DMS79 treated with DMSO at 0.1 percent for 48 hours (cell line): ENCODE measurements around the gene SCUBE1.
"Not testable (repeated sequence)": the region's sequence is repeated elsewhere in the genome, so short reads cannot be mapped to it uniquely, and the experiment has no call there.

Experiments
- DNase-seq: peaks from one replicate; lab custom pipeline; 2025; lab: John Stamatoyannopoulos, UW

Gene SCUBE1

DNA sequence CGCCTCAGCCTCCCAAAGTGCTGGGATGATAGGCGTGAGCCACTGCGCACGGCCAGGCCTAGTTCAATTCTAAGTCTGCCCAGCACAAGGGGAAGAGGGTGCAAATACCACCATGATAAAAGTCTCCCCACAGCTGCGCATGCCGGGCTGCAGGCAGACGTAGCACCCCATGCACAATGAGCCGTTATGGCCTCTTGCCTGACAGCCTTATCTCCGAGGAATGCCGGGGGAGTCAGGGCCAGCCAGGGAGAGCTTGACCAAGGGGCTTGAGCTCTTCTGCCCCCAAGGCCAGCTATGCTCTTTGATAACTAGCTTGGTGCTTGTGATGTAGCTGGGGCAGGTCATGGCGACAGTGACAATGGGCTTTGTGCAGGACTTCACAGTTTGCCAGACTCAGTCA is 13.7 kb upstream of the SCUBE1 start:
- DNase-seq: no peak

DNA sequence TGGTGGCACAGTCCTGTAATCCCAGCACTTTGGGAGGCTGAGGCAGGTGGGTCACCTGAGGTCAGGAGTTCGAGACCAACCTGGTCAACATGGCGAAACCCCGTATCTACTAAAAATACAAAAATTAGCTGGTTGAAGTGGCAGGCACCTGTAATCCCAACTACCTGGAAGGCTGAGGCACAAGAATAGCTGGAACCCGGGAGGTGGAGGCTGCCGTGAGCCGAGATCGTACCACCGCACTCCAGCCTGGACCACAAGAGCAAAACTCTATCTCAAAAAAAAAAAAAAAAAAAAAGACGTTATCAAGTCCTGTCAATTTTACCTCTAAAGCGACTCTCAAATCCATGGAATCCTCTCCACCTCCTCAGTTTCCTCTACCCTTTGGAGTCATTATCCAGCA is 12.5 kb upstream of the SCUBE1 start:
- not testable (repeated sequence) for DNase-seq

DNA sequence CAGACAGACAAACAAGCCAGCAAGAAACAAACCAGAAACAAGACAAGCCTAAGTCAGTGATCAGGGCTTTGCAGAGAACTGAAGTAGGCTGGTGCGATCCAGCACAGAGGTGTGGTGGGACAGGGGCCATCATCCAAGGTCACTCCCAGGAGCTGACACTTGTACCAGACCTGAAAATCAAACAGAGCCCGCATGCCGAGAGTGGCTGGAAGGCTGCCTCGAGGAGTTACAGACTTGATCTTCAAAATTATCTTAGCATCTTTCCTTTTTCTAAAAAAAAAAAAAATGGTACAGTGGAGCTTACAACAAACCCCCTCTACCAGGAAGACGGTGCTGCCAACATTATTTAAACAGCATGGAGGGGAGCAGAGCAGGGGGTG is 8.8 kb upstream of the SCUBE1 start:
- no peak for DNase-seq

DNA sequence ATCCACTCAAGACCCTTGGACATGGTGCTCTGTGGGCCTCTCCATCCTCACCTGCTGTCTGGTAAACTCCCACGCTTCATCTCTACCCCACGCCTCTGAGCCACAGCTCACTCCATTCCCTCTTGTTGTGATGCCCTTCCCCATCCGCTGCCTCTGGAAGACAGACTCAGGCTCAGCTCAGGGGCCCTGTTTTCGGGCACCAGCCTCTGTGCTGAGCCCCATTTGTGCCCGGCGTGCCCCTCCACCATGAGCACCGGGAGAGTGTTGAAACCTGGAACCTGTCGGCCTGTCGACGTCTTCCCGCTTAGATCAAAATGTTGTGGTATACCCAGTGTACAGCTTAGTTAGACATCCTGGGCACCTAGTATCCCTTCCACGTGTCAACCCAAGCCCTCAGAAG is 6.5 kb upstream of the SCUBE1 start:
- no peak for DNase-seq

DNA sequence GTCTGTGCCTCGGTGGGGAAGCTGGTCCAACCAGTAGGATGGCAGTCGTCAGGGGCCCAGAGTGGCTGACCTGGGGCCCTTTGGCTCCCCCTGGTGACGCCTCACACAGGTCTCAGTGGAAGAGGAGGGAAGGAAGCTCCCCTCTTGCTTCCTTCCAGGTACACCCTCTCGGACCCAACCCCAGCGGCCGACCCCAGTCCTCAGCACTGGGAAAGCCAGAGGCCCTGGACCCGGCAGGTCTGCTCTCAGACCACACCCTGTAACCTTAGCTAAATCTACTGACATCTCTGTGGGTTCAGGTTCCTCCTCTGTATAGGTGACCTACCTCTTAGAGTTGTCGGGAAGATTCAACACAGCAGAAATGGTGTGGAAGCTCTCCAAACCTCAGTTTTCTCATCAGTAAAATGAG is 3.4 kb upstream of the SCUBE1 start:
- peak; percentile 5 for DNase-seq

DNA sequence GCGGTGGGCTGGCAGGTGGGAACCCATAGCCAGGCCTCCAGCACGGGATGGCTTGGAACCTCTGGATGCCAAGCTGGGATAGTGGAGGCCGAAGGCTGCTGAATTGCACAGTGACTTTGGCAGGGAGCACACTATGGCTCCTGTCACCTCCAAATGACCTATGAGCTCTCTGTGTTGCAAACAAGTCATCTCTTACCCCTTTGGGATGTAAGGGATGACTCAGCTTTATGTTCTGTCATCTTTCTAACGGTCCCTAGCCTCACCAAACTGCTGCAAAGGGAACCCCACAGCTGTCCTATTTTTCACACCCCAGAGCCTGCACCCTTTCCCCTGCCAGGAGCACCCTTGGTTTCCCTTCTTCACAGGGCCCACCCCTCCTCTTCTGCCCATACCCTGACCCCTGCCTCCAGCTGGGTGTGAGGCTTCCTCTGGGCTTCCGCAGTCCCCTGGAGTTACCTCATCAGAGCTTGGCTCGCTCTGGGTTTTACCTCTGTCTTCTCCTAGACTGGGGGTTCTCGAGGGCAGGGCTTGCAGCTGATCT is 2.7 kb upstream of the SCUBE1 start:
- DNase-seq: no peak

DNA sequence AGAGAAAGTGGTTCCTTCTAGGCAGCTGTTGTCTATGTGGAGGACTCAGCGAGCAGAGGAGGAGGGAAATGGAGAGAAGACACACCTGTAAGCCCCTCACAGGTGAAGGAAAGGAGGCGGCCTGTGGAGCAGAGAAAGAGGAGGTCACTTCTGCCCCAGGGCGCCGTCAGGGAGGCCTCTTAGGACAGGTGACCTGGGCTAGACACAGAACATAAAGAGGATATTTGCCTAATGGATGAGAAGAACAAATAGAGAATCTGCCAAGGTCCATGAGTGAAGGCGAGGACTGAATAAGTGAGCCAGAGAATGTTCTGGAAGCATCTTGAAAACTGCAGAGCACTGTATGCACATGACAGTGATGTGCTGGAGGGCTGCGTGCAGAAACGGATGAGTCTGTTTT is 2.2 kb upstream of the SCUBE1 start:
- DNase-seq: no peak

DNA sequence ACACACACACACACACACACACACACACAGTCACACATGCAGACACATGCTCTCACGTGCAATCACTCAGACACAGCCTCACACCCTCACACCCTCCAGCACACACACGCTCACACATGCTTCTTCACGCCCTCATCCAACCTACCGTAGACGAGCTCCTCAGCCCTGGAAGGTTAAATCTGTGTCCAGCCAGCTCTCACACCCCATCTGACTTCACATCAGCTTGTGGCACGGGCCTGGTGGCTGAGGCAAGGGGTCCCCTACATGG is 1.3 kb upstream of the SCUBE1 start:
- no peak for DNase-seq

DNA sequence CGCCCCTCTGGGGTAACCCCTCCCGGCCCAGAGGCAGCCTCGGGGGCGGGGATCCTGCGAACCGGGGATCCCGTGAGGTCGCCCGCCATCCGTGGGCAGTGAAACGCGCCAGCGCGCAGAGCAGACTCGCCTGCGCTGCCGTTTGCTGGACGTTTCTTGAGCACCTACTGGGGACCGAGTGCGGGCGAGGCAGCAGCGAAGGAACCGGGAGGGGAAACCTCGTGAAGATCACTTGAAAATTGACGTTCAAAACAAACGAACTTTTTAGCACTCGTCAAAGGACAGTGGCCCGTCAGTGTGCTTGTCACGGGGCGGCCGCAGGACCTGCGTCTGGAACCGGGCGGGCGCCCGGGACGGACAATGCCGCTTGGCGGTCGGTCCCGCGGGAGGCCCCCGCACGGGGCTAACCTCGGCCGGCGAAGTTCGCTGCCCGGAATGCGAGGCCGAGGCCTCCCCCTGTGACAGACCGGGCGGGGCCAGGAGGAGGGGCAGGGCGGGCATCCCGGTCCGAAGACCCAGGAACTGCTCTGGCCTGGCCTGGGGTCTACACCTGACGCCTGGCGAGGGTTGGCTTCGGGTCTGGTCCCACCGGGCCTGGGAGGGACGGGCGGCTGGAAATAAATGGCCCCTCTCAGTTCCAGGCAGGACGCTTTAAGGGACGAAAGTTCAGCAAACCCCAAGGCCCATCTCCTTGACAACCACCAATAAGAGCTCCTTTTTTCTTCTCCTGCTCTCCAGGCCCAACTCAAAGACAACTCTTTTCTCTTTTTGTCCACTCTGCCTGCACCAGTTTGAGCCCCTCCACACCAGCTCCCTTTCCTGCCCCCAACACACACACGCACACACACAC is 723 bp upstream of the SCUBE1 start:
- no peak for DNase-seq

DNA sequence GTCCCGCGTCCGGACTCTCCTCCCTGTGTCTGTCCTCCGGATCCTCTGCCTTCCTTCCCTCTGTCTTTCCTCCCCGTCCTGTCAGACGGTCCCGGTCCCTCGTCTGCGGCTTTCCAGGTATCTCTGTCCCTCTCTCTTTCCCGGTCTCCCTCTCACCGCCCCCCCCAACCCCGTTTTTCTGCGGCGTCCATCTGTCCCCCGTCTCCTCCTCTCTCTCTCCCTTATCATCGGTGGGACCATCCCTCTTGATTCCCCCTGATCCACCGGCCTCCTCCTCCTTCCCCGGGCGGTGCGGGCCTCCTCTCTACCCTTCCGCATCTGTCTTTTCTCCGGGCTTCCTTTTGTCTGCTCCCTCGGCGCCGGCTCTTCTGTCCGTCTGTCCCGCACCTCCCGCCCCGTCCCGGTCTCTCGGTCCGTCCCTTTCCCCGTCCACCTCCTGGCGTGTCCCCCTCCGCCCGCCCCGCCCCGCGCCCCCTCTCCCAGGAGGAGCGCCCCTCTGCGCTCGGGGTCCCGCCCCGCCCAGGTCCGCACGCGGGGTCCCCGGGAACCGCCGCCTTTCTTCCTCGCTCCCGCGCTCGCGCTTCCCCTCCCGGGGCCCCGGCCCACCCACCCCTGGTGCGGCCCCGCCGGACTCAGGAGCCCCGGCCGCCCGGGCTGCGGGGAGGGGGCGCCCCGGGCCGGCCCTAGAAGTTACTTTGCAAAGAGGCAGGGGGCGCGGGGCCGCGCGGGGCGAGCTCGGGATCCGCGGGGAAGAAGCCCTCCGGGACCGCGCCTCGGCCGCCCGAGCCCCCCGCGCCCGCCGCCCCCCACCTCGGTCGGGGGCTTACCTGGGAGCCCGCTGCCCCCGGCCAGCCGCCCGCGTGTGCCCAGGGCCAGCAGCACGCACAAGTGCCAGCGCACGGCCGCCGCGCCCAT is 568 bp downstream of the SCUBE1 start:
- DNase-seq: no peak

DNA sequence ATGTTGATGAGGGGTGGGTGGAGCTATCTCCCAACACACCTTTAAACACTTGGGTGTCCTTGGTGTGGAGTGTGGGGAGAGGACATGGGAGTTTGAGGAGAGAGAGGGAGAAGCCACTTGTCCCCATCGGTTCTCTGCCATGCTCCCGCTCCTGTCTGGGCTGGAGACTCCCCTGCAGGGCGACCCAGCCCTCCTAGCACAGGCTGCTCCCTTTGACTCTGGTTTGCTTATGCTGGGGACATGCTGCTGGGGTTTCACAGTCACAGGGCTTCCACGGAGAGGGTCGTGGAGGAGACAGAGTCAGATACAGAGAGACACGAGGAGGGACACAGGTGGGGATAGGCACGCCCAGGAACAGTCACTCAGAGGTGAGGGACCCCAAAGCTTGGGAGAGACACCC is 1.6 kb downstream of the SCUBE1 start:
- no peak for DNase-seq

DNA sequence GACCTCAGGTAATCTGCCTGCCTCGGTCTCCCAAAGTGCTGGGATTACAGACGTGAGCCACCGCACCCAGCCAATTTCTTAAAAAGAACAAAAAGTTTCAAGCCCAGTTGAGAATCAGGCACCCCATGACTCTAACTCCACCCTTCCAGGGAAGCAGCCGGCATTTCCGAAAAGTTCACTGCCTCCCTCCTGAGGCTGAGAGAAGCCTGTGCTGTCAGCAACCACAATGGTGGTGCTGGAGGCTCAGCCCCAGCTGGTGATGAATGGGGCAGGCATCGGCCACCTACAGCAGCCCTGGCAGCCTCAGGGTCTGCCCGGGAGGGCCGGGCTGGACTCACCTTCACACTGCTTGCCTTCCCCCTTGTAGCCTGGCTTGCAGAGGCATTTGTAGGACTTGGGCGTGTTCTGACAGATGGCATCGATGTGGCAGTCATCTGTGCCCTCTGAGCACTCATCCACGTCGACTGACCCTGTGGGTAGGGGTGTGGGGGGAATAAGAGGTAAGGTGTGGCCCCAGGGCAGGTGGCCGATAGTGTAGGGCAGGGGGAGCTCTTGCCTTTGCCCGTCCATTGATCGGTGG is 4.3 kb downstream of the SCUBE1 start:
- DNase-seq: no peak

DNA sequence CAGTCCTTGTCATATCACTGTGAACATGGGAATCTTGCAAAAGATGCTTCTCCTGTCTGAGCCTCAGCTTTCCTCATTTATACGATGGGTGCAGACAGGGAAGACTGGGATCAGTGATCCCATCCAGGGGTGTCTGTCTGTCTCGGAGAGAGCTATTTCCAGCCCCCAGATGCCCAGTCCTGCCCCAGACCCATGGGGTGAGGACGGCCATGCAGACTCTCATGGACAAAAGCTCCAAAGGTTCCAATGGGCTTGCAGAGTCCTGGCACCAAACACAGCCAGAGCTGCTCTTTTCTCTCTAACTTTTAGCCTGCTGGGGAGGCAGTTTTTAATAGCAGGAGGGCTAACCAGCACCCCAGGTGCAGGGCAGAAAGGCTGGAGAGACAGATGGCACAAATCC is 5.2 kb downstream of the SCUBE1 start:
- no peak for DNase-seq

DNA sequence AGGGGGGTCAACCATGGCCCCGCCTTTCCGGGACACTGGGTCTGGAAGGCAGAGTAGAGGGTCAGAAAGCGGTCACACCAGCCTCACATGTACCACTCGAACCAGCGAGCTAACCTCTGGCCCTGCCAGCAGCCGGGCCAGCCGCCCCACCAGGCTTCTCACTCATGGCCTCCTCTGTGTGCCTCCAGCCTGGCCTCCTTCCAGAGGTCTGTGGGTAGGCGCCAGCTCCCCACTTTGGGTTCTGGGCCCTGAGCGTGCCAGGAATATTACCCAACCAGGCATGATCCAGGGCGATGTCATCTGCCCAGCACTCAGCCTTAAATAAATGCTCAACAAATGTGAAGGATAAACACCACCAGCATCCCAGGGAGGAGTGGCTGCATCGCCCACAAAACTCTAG is 5.8 kb downstream of the SCUBE1 start:
- DNase-seq: no peak

DNA sequence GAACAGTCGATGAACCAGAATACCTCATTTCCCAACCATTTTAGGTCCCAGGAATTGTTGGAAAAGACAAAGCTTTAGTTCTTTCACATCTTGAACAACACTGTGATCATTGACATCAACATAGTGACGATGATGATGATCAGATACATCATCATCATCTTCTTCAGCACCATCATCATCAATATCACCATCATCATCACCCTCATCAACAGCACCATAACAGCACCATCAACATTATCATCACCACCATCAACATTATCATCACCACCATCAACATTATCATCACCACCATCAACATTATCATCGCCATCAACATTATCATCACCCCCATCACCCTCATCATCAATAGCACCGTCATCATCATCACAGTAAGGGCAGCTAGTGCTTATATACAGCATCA is 8.8 kb downstream of the SCUBE1 start:
- DNase-seq: no peak

DNA sequence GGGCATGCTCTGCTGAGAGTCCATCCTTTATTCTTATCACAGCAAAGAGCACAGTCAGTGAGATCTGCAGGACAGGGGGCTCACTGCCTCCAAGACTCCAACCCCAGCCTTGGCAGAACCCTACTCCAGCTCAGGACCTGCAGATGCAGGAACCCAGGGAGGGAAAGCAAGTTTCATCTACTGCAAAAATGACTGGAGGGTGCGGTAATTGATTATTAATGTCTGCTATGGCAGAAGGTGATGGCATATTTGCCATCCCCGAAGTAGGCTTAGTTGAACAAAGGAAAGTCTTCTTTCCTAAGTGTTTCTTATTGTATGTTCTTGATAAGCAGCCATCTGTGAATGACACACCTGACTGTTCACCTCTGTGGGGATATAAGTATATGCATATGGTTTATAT is 9.2 kb downstream of the SCUBE1 start:
- DNase-seq: no peak

DNA sequence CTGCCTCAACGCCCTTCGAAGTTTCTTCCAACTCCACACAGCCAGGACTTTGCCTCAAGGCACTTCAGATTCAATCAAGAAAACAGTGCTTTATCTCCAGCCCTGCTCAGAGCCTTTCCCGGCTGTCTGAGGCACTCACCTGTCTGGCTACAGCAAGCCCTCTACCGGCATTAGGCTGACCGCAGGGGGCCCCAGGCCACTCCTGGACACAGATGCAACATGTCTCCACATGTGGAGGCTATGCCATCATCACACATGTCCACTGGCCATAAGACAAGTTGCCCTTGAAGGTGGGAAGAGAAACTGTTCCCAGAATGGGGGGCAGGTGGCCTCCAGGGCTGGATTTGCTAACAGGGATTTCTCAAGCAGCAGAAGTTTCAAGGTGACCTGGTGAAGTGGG is 10.0 kb downstream of the SCUBE1 start:
- DNase-seq: no peak

DNA sequence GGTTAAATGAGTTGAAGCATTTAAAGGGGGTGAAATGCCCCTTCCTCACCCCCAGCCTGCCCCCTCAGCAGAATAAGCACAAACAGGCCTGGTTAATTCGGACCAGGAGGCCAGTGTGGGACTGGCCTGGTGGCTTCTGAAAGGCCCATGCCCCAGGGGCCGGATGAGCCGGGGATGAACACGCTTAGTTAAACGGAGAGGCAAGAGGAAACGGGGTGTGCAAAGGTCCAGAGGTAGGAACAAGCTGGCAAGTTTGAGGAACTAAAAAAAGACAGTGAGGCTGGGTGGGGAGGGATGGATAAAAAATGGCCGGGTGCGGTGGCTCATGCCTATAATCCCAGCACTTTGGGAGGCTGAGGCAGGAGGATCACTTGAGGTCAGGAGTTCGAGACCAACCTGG is 11.5 kb downstream of the SCUBE1 start:
- DNase-seq: no peak

DNA sequence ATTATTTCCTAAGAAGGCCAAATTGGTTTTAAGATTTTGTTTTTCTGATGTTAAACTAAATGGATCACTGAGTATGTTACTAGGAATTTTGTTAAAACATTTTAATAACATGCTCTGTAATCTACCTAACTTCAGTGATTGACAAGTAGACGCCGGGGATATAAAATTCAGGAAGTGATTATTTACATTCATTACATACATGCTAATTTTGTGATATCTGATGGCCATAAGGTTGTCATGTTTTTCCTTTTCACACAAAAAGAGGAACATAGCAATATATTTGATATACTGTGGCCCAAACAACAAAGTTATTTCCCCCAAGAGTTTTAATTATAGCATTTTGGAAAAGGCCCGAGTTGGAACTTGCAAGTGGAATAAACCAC is 12.1 kb downstream of the SCUBE1 start:
- no peak for DNase-seq

DNA sequence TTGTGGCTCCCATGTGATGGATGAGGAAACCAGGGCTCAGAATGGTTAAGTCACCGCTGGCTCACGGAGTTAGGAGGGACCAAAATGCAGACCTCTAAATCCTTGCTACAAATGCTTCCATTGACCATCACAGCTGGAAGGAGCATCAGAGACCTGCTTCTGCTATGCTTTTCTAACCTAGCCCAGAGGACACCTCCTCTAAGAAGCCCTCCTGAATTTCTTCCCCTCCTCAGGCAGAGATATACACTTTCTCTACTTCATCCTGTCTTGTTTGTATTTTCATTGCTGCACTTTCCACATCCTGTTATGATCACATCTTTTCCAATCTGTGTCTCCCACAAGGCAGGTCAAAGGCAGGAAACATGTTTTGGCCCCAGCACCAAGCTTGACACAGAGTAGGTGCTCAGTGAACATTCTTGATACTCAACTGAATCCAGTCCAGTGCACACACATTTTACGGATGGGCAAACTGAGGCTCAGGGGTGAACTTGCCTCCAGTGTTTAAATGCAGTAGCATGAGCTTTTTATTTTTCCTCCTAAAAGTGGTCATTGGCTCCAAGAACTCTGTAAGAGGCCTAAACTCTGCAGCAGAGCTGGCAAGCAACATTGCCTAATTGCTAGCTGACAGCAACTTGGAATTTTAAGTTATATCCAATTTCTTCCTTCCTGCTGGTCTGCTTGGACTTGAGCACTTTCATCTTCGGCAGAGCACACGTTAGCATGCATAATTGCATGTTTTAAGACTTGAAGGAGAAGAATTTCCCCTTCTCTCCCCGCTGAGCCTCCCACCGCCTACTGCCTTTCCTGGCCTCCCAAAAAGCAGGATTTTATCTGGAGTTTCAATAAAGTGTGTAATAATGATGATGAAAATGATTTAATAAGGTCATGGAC is 12.7 kb downstream of the SCUBE1 start:
- no peak for DNase-seq

DNA sequence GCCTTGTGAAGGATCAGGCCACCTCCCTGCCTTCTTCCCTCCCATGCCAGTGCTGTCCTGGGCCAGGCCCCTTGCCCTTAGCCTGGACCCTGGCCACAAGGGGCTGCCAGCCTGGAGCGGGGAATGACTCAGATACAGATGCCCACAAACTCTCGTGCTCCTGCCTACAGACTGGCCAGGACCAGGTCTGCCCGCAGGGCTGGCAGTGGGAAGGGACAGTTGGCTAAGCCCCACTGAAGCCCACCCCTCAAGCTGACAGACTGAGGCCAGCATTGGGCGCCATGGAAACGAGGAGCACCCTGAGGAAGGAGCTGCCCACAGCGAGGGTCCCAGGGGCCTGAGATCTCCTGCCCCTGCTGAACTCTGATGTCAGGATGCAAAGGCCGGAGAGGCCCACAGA is 14.1 kb downstream of the SCUBE1 start:
- DNase-seq: no peak

DNA sequence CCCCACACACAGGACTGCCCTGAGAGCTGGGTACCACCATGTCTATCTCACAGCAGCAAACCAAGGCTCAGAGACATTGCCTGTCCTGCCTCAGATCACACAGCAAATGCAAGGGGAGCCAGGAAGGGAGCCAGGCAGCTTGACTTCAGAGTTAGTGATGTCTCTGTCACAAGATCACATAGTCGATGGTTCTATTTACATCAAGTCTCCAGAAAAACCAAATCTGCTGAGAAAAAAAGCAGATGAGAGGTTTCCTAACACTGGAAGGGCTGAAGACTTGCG is 16.1 kb downstream of the SCUBE1 start:
- DNase-seq: no peak
